PC-3 (cell line): ENCODE data around the gene ADCY5. TPM values are rescaled to one million over a fixed set of nuclear protein-coding genes. Genes with fewer than 3 reads are reported as not detected.

Experiments
- ATAC-seq: fragments of 200-7000 bp; cut with Tn5 transposase; 2 replicates; pipeline ENCODE4 v1.9.1; 2020; ENCODE audit warnings: mild to moderate bottlenecking, moderate library complexity
- BruUV-seq: library from RNA; stranded (reverse); fragments of 400-500 nt; replicated peaks from 2 replicates; lab custom pipeline; 2021; lab: Mats Ljungman, UMichigan
- CTCF ChIA-PET: fragments of 300-600 bp; sonication (Branson Sonifier 250); formaldehyde crosslinking; loops from one replicate; lab custom pipeline; 2022; ENCODE audit warnings: antibody characterized with exemption; lab: Charles Lee
- POLR2A ChIA-PET: fragments of 300-600 bp; sonication (Branson Sonifier 250); formaldehyde crosslinking; loops from one replicate; lab custom pipeline; 2022; ENCODE audit warnings: antibody characterized with exemption; ENCODE audit not compliant: unreplicated experiment; lab: Charles Lee
- DNase-seq: peaks from one replicate; pipeline ENCODE4 v3.0.0-alpha.2; 2015
- H2AFZ ChIP-seq: fragments of 300-600 bp; sonication (generic); 2 replicates; pipeline ENCODE4 v1.6.0; 2016; ENCODE audit warnings: antibody characterized with exemption, low read length
- H3F3A ChIP-seq: fragments of 300-600 bp; sonication (generic); one replicate; pipeline ENCODE4 v1.6.0; 2017; ENCODE audit warnings: antibody characterized with exemption, low read length, control low read depth, mild to moderate bottlenecking; ENCODE audit not compliant: unreplicated experiment
- H3K27ac ChIP-seq: fragments of 300-600 bp; sonication (generic); 2 replicates; pipeline ENCODE4 v1.5.1; 2016; ENCODE audit warnings: mild to moderate bottlenecking, low read length
- H3K27me3 ChIP-seq: fragments of 300-600 bp; sonication (generic); 2 replicates; pipeline ENCODE4 v1.6.1; 2016; ENCODE audit warnings: low read length, mixed read lengths
- H3K36me3 ChIP-seq: fragments of 300-600 bp; sonication (generic); 2 replicates; pipeline ENCODE4 v1.6.1; 2016; ENCODE audit warnings: low read depth, mixed run types, low read length, mixed read lengths
- H3K4me1 ChIP-seq: fragments of 300-600 bp; sonication (generic); 2 replicates; pipeline ENCODE4 v1.5.1; 2016; ENCODE audit warnings: low read length; ENCODE audit not compliant: insufficient read depth
- H3K4me2 ChIP-seq: fragments of 300-600 bp; sonication (generic); 2 replicates; pipeline ENCODE4 v1.6.0; 2016; ENCODE audit warnings: low read length
- H3K4me3 ChIP-seq: fragments of 300-600 bp; sonication (generic); 2 replicates; pipeline ENCODE4 v1.5.1; 2016; ENCODE audit warnings: mild to moderate bottlenecking, low read length, mixed read lengths
- H3K79me2 ChIP-seq: fragments of 300-600 bp; sonication (generic); 2 replicates; pipeline ENCODE4 v1.6.1; 2017; ENCODE audit warnings: low read length, mixed read lengths
- H3K9ac ChIP-seq: fragments of 300-600 bp; sonication (generic); 2 replicates; pipeline ENCODE4 v1.6.0; 2016; ENCODE audit warnings: mild to moderate bottlenecking, low read length
- H3K9me2 ChIP-seq: fragments of 300-600 bp; sonication (generic); replicated peaks from 2 replicates; pipeline ENCODE4 v1.6.1; 2016; ENCODE audit warnings: mixed run types, low read length, mixed read lengths
- H3K9me3 ChIP-seq: fragments of 300-600 bp; sonication (generic); 2 replicates; pipeline ENCODE4 v1.6.1; 2016; ENCODE audit warnings: low read length, mixed read lengths
- H4K20me1 ChIP-seq: fragments of 300-600 bp; sonication (generic); 2 replicates; pipeline ENCODE4 v1.6.1; 2016; ENCODE audit warnings: low read length, mixed read lengths
- EZH2 ChIP-seq: fragments of 300-600 bp; sonication (generic); IDR thresholded peaks from one replicate; pipeline ENCODE4 v1.6.1; 2017; ENCODE audit warnings: antibody characterized with exemption, mild to moderate bottlenecking, low read length; ENCODE audit not compliant: unreplicated experiment
- EZH2phosphoT487 ChIP-seq: fragments of 300-600 bp; sonication (generic); IDR thresholded peaks from 2 replicates; pipeline ENCODE4 v1.6.1; 2018; ENCODE audit warnings: mild to moderate bottlenecking, antibody characterized with exemption, low read length, borderline replicate concordance
- intact Hi-C: fragments of 100-400 bp; cut with micrococcal nuclease; formaldehyde crosslinking; loops from 2 replicates; pipeline ENCODE4 v1.9.0; 2023
- total RNA-seq: library from RNA; depleted of rRNA; stranded (reverse); fragments of >200 nt; gene quantifications from 2 replicates; pipeline ENCODE4 v1.2.3, GENCODE V29; 2014
- TF ChIP-seq, protein P1 (sequence below): fragments of 300-600 bp; sonication (generic); conservative IDR thresholded peaks from 2 replicates; pipeline ENCODE4 v1.5.1; 2017; ENCODE audit warnings: antibody characterized with exemption, low read depth, mild to moderate bottlenecking, low read length

The ADCY5 gene
- total RNA-seq, 1 experiment from 2014 or later, result not detected

DNA sequence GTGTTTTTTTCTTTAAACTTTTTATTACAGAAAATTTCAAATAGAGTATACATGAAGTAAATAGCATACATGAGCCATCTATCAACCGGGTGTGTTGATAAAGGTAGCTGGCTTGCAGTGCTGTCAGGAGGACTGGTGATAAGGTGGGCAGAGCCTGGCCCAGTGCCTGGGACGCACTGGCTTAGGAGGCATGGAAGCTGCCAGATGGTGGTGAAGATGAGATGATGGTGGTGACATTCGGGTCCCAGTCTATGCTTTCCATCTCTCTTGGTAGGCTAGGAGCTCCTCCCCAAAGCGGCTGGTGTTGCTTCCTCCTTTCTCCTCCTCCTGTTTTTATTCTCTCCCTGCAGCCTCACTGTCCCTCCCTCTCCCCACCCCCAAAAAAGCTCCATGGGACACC lies 101.7 kb downstream of the ADCY5 start:
- intact Hi-C loops, result no loop called here
- no peak for ATAC-seq
- no peaks in the 10 kb centered on the region for H3K9me3 ChIP-seq
- H2AFZ ChIP-seq, result no peak overlapping the region
- no TSS peak for BruUV-seq
- H3K9me2 ChIP-seq, result no peaks in the 10 kb centered on the region
- 0 out of 2 replicates have a peak overlapping the region, but pooled peaks have one; percentile 8 for H3K4me2 ChIP-seq
- no peak for DNase-seq
- no peak overlapping the region for H3K27ac ChIP-seq
- ChIA-PET POLR2A (no interaction called here), CTCF (no interaction called here)
- peaks cover 51% of the 10 kb centered on the region for H3K27me3 ChIP-seq
- H3K4me1 ChIP-seq, result no peaks in the 10 kb centered on the region
- H3K79me2 ChIP-seq, result no peaks in the 10 kb centered on the region
- no peak overlapping the region for H3K4me3 ChIP-seq
- H3F3A ChIP-seq, result no peaks in the 10 kb centered on the region
- TF ChIP-seq, protein P1, sequence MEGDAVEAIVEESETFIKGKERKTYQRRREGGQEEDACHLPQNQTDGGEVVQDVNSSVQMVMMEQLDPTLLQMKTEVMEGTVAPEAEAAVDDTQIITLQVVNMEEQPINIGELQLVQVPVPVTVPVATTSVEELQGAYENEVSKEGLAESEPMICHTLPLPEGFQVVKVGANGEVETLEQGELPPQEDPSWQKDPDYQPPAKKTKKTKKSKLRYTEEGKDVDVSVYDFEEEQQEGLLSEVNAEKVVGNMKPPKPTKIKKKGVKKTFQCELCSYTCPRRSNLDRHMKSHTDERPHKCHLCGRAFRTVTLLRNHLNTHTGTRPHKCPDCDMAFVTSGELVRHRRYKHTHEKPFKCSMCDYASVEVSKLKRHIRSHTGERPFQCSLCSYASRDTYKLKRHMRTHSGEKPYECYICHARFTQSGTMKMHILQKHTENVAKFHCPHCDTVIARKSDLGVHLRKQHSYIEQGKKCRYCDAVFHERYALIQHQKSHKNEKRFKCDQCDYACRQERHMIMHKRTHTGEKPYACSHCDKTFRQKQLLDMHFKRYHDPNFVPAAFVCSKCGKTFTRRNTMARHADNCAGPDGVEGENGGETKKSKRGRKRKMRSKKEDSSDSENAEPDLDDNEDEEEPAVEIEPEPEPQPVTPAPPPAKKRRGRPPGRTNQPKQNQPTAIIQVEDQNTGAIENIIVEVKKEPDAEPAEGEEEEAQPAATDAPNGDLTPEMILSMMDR, result no peak
- no peak for TF ChIP-seq EZH2
- no peak for TF ChIP-seq EZH2phosphoT487
- H3K9ac ChIP-seq, result no peak overlapping the region
- no peaks in the 10 kb centered on the region for H4K20me1 ChIP-seq
- no peaks in the 10 kb centered on the region for H3K36me3 ChIP-seq

DNA sequence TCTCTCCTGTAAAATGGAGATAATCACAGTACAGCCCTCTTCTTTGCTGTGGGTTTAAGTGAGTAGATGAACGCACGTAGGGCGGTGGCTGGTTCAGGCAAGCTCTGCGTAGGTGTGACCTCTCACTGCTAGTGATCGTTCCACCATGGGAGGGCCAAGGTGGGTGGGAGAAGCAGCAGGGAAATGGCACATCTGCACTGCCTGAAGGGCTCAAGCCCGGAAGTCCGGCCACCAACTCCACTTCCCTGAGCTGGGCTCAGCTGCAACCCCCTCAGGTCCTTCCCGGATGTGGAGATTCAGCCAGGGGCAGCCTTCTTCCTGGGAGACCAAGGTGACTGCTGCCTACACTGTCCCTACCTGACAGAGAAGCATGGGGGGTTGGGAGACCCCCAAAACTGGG lies 102.9 kb downstream of the ADCY5 start:
- ATAC-seq (no peak), DNase-seq (no peak)
- Histone ChIP-seq H3K79me2 (no peaks in the 10 kb centered on the region), H3K27me3 (peaks cover 51% of the 10 kb centered on the region), H3K4me2 (no peak overlapping the region), H3K27ac (no peak overlapping the region), H3K9ac (no peak overlapping the region), H3K4me1 (no peaks in the 10 kb centered on the region), H3K9me2 (no peaks in the 10 kb centered on the region), H2AFZ (no peak overlapping the region), H3K36me3 (no peaks in the 10 kb centered on the region), H3F3A (no peaks in the 10 kb centered on the region), H3K4me3 (no peak overlapping the region), H3K9me3 (no peaks in the 10 kb centered on the region), H4K20me1 (no peaks in the 10 kb centered on the region)
- BruUV-seq, result no TSS peak
- no peak for TF ChIP-seq EZH2
- ChIA-PET CTCF (no interaction called here), POLR2A (no interaction called here)
- intact Hi-C loops, result no loop called here

DNA sequence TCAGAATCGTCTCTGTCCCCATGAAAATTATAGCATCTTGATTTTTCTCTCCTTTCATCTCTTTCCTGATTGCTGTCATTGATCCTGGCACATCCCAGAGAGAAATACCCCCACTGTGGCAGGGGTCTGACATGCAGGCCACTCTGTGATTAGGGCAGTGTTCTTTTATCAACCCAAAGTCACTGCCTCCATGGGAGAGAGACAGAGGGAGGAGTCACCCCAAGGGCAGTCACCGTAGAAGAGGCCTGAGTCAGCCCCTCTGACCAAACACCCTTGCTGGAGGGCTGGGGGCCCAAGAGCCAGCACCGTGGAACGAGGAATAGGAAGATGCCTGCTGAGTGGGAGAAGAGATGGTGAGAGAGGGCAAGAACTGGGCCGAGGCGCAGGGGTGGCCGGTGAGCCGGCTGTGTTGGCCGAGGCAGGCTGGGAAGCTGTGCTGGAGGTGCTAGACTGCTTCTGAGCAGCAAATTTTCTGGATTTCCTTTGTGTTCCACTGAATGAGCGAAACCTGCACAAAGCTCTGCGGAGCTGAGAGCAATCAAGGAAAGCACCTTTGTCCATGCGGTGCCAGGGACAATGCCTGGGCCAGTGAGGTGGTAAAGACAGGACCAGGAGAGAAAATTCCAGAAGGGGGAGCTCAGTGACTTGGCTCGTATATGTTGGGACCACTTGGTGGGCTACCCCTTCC lies 103.8 kb downstream of the ADCY5 start:
- no peaks in the 10 kb centered on the region for H4K20me1 ChIP-seq
- no peak for DNase-seq
- no TSS peak for BruUV-seq
- peaks cover 44% of the 10 kb centered on the region for H3K27me3 ChIP-seq
- no peaks in the 10 kb centered on the region for H3K4me1 ChIP-seq
- no peaks in the 10 kb centered on the region for H3K79me2 ChIP-seq
- no peak overlapping the region for H2AFZ ChIP-seq
- H3K4me2 ChIP-seq, result no peak overlapping the region
- H3K4me3 ChIP-seq, result no peak overlapping the region
- intact Hi-C loops, result no loop called here
- H3K36me3 ChIP-seq, result no peaks in the 10 kb centered on the region
- H3K9me3 ChIP-seq, result no peaks in the 10 kb centered on the region
- H3F3A ChIP-seq, result no peaks in the 10 kb centered on the region
- H3K27ac ChIP-seq, result no peak overlapping the region
- TF ChIP-seq, protein P1, result 0 out of 2 replicates have a peak, but pooled peaks have one; percentile 21
- TF ChIP-seq EZH2phosphoT487 (no peak), EZH2 (no peak)
- no peak overlapping the region for H3K9ac ChIP-seq
- no peak for ATAC-seq
- POLR2A ChIA-PET, result no interaction called here
- H3K9me2 ChIP-seq, result no peaks in the 10 kb centered on the region
- CTCF ChIA-PET, result no interaction called here
